SK-N-SH (cell line): ENCODE measurements around the gene TRUB2. TPM values are rescaled to one million over a fixed set of nuclear protein-coding genes. Genes with fewer than 3 reads are reported as not detected.

Experiments
- CTCF ChIA-PET: fragments of 300-600, 350-600 bp; formaldehyde crosslinking; extraction: SDS; loops from one replicate; lab custom pipeline; 2021; lab: Yijun Ruan, JAX
- POLR2A ChIA-PET: fragments of 350-600 bp; sonication (Branson Sonifier 250); formaldehyde crosslinking; extraction: SDS; loops from one replicate; lab custom pipeline; 2020; ENCODE audit warnings: antibody characterized with exemption, inconsistent platforms; lab: Yijun Ruan, JAX
- DNase-seq: peaks from one replicate; pipeline ENCODE4 v3.0.0; 2012
- H2AFZ ChIP-seq: fragments of 200-600 bp; sonication (generic); 2 replicates; pipeline ENCODE4 v1.8.1; 2016; ENCODE audit warnings: antibody characterized with exemption, mild to moderate bottlenecking, low read depth
- H3F3A ChIP-seq: fragments of 200-600 bp; sonication (generic); replicated peaks from 2 replicates; pipeline ENCODE3; 2016; ENCODE audit warnings: antibody characterized with exemption, mild to moderate bottlenecking; ENCODE audit not compliant: insufficient read depth
- H3K27ac ChIP-seq, 2 experiments: fragments of 200-500 bp in 1 of 2; fragments of 200-600 bp in 1 of 2; sonication (Bioruptor generic) in 1 of 2; sonication (generic), shearing (Covaris generic) in 1 of 2; 2 replicates each; pipeline versions ENCODE4 v1.5.1 to v1.6.1; 2014 to 2016; ENCODE audit warnings: low read depth in 2 of 2, inconsistent platforms in 1 of 2, low read length in 1 of 2, mild to moderate bottlenecking in 1 of 2, mixed read lengths in 1 of 2
- H3K27me3 ChIP-seq: fragments of 200-600 bp; sonication (generic), shearing (Covaris generic); 2 replicates; pipeline ENCODE4 v1.6.1; 2016; ENCODE audit warnings: mixed run types; ENCODE audit not compliant: insufficient read depth
- H3K36me3 ChIP-seq, 2 experiments: fragments of 200-500 bp in 1 of 2; fragments of 200-600 bp in 1 of 2; sonication (Bioruptor generic) in 1 of 2; sonication (generic) in 1 of 2; replicated peaks in 1 of 2; 2 replicates each; pipeline versions ENCODE3 to v1.5.1; 2014 to 2016; ENCODE audit warnings: low read length in 1 of 2, mild to moderate bottlenecking in 1 of 2; ENCODE audit not compliant: insufficient read depth in 2 of 2, control insufficient read depth in 1 of 2
- H3K4me1 ChIP-seq, 2 experiments: fragments of 200-500 bp in 1 of 2; fragments of 200-600 bp in 1 of 2; sonication (Bioruptor generic) in 1 of 2; sonication (generic), shearing (Covaris generic) in 1 of 2; 2 replicates each; pipeline versions ENCODE4 v1.5.1 to v1.6.1; 2014 to 2016; ENCODE audit warnings: low read depth in 1 of 2, low read length in 1 of 2, mixed run types in 1 of 2; ENCODE audit not compliant: insufficient read depth in 2 of 2, control insufficient read depth in 1 of 2
- H3K4me2 ChIP-seq: fragments of 200-600 bp; sonication (generic), shearing (Covaris generic); 2 replicates; pipeline ENCODE4 v1.6.1; 2017; ENCODE audit warnings: mixed run types
- H3K4me3 ChIP-seq, 2 experiments: fragments of 200-500 bp in 1 of 2; fragments of 200-600 bp in 1 of 2; sonication (Bioruptor generic) in 1 of 2; sonication (generic), shearing (Covaris generic) in 1 of 2; 2 replicates each; pipeline versions ENCODE4 v1.5.1 to v1.8.1; 2014 to 2016; ENCODE audit warnings: low read depth in 2 of 2, inconsistent platforms in 1 of 2, low read length in 1 of 2, mild to moderate bottlenecking in 1 of 2, mixed read lengths in 1 of 2, moderate library complexity in 1 of 2
- H3K79me2 ChIP-seq: fragments of 200-600 bp; sonication (generic); 2 replicates; pipeline ENCODE4 v1.8.1; 2017; ENCODE audit warnings: mild to moderate bottlenecking; ENCODE audit not compliant: insufficient read depth
- H3K9ac ChIP-seq: fragments of 200-600 bp; sonication (generic); 2 replicates; pipeline ENCODE4 v1.6.1; 2017; ENCODE audit warnings: mixed run types
- H3K9me2 ChIP-seq: fragments of 200-600 bp; sonication (generic); 2 replicates; pipeline ENCODE4 v1.6.1; 2017; ENCODE audit warnings: mixed run types
- H3K9me3 ChIP-seq: fragments of 200-600 bp; sonication (generic); 2 replicates; pipeline ENCODE4 v1.6.1; 2017; ENCODE audit warnings: mixed run types, mild to moderate bottlenecking, moderate library complexity
- H4K20me1 ChIP-seq: fragments of 200-600 bp; sonication (generic); 2 replicates; pipeline ENCODE4 v1.6.1; 2017; ENCODE audit warnings: mild to moderate bottlenecking, mixed run types; ENCODE audit not compliant: insufficient read depth
- CHD2 ChIP-seq: fragments of 150-350 bp; IDR thresholded peaks from 2 replicates; pipeline ENCODE4 v1.6.1; 2018; ENCODE audit warnings: low read length; ENCODE audit not compliant: partially characterized antibody
- EP300 ChIP-seq, 2 experiments: IDR thresholded peaks; 2 replicates each; pipeline versions ENCODE4 v1.4.0 to v1.6.1; 2012; ENCODE audit warnings: borderline replicate concordance in 1 of 2, low read depth in 1 of 2, low read length in 1 of 2
- FOXJ3 ChIP-seq: sonication (generic); formaldehyde crosslinking; IDR thresholded peaks from 2 replicates; pipeline ENCODE4 v1.5.1; 2020; ENCODE audit warnings: mild to moderate bottlenecking, missing genetic modification reagents
- GABPA ChIP-seq: IDR thresholded peaks from 2 replicates; pipeline ENCODE4 v1.4.0; 2012; ENCODE audit warnings: low read depth, mild to moderate bottlenecking
- GATA2 ChIP-seq: sonication (generic); formaldehyde crosslinking; IDR thresholded peaks from 2 replicates; pipeline ENCODE4 v1.5.0; 2020; ENCODE audit warnings: mild to moderate bottlenecking, missing genetic modification reagents
- JUND ChIP-seq: IDR thresholded peaks from 2 replicates; pipeline ENCODE4 v1.4.0; 2012
- MEF2A ChIP-seq: IDR thresholded peaks from 2 replicates; pipeline ENCODE4 v1.4.0; 2012; ENCODE audit warnings: low read depth, borderline replicate concordance
- NFIC ChIP-seq: IDR thresholded peaks from 2 replicates; pipeline ENCODE4 v1.4.0; 2012; ENCODE audit warnings: borderline replicate concordance
- NRF1 ChIP-seq: IDR thresholded peaks from 2 replicates; pipeline ENCODE4 v1.6.1; 2012; ENCODE audit warnings: low read depth, mild to moderate bottlenecking, low read length
- POLR2AphosphoS5 ChIP-seq: IDR thresholded peaks from 2 replicates; pipeline ENCODE4 v1.6.1; 2012; ENCODE audit warnings: low read depth, low read length
- RAD21 ChIP-seq: IDR thresholded peaks from 2 replicates; pipeline ENCODE4 v1.6.1; 2012; ENCODE audit warnings: mild to moderate bottlenecking, low read length
- RFX5 ChIP-seq: IDR thresholded peaks from 2 replicates; pipeline ENCODE4 v1.6.1; 2012; ENCODE audit warnings: mild to moderate bottlenecking, improper control_type of control experiment, low read length
- RXRA ChIP-seq: IDR thresholded peaks from 2 replicates; pipeline ENCODE4 v1.4.0; 2012; ENCODE audit warnings: low read depth, mild to moderate bottlenecking, borderline replicate concordance
- SIN3A ChIP-seq: IDR thresholded peaks from 2 replicates; pipeline ENCODE4 v1.6.1; 2012; ENCODE audit warnings: low read depth, mild to moderate bottlenecking, low read length, moderate library complexity, borderline replicate concordance
- SMC3 ChIP-seq: IDR thresholded peaks from 2 replicates; pipeline ENCODE4 v1.6.1; 2012; ENCODE audit warnings: low read depth, low read length, improper control_type of control experiment
- TEAD4 ChIP-seq: IDR thresholded peaks from 2 replicates; pipeline ENCODE4 v1.4.0; 2012; ENCODE audit warnings: mild to moderate bottlenecking, borderline replicate concordance; ENCODE audit not compliant: insufficient read depth
- YY1 ChIP-seq: IDR thresholded peaks from 2 replicates; pipeline ENCODE4 v1.4.0; 2012; ENCODE audit warnings: low read depth, mild to moderate bottlenecking
- WGBS: methylation state at CpG from one replicate; pipeline ENCODE4 v1.1.6; 2017; ENCODE audit warnings: low lambda C conversion rate; 5-methylcytosine and 5-hydroxymethylcytosine counted together
- polyA plus RNA-seq, 3 experiments: library from polyadenylated mRNA; depleted of rRNA; stranded (reverse); fragments of >200 nt; gene quantifications; 2 replicates each; pipeline ENCODE4 v1.2.3, GENCODE V29; 2012
- TF ChIP-seq, protein P1 (sequence below): IDR thresholded peaks from 2 replicates; pipeline ENCODE4; 2012
- TF ChIP-seq, protein P2 (sequence below): fragments of 150-350 bp; IDR thresholded peaks from 2 replicates; pipeline ENCODE4 v1.6.1; 2017; ENCODE audit warnings: antibody characterized with exemption, low read length, low read depth, borderline replicate concordance

TRUB2 gene
- polyA plus RNA-seq, 1 of the 3 experiments (the other 2 are of a cell fraction) = 18.8 TPM

DNA sequence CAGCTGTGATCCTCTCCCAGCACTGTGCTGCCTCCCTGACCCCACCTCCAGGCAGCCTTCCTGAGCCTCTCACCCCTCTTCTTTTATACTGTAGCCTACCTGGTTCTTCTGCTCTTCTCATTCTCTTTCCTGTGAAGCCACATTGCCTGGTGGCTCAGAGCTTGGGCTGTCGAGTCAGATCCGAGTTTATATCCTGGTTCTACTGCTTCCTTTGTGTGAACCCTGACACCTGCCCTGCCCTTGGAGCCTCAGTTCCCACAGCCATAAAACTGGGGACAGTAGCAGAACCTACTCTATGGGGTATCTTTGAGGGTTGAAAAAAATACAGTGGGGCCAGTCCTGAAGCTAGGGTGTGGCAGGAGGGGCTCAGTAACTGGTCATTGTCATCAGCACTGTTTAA lies 26.9 kb upstream of the TRUB2 start:
- Histone ChIP-seq H3K27me3 (no peaks in the 10 kb centered on the region), H3K4me1 (no peaks in the 10 kb centered on the region), H3K79me2 (no peaks in the 10 kb centered on the region), H3F3A (no peaks in the 10 kb centered on the region), H3K9me3 (no peaks in the 10 kb centered on the region), H3K4me2 (no peak overlapping the region), H3K4me3 (no peak overlapping the region), H3K9me2 (no peaks in the 10 kb centered on the region), H4K20me1 (no peaks in the 10 kb centered on the region), H3K27ac (no peak overlapping the region), H2AFZ (no peak overlapping the region), H3K36me3 (peaks cover 23 to 35% of the 10 kb centered on the region in 2 experiments), H3K9ac (no peak overlapping the region)
- no peak for DNase-seq
- ChIA-PET CTCF (interaction anchor here (1.1 to 1.9 kb wide), 4 partner anchors 8 to 145 kb away, joined by 3 to 10 read pairs (median 4); no protein-coding TSS in a partner anchor), POLR2A (no interaction called here)
- 97% methylated on average over 2 of the region's 2 CpGs for WGBS
- TF ChIP-seq, protein P1, sequence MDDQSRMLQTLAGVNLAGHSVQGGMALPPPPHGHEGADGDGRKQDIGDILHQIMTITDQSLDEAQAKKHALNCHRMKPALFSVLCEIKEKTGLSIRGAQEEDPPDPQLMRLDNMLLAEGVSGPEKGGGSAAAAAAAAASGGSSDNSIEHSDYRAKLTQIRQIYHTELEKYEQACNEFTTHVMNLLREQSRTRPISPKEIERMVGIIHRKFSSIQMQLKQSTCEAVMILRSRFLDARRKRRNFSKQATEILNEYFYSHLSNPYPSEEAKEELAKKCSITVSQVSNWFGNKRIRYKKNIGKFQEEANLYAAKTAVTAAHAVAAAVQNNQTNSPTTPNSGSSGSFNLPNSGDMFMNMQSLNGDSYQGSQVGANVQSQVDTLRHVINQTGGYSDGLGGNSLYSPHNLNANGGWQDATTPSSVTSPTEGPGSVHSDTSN = no peak
- TF ChIP-seq POLR2AphosphoS5 = no peak

DNA sequence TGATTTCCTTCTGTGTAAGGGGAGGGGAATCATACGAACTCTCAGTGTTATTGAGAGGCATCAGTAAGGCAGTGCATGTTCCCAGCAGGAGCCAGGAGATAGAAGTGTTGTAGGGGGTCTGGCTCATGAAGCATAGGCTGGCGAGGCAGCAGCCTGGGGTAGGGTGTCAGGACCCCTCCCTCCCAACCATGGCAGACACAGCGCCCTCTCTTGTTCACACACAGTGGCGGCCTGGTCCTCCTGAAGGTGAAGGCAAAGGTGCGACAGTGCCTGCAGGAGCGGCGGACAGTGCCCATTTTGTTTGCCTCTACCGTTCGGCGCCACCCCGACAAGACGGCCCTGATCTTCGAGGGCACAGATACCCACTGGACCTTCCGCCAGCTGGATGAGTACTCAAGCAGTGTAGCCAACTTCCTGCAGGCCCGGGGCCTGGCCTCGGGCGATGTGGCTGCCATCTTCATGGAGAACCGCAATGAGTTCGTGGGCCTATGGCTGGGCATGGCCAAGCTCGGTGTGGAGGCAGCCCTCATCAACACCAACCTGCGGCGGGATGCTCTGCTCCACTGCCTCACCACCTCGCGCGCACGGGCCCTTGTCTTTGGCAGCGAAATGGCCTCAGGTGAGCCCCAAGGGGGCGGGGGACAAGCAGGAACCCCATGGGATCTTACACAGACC lies 22.8 kb upstream of the TRUB2 start:
- Histone ChIP-seq H3K9me3 (no peaks in the 10 kb centered on the region), H3K36me3 (peaks cover 30 to 40% of the 10 kb centered on the region in 2 experiments), H3F3A (peaks cover 7% of the 10 kb centered on the region), H3K27ac (no peak overlapping the region), H3K4me3 (no peak overlapping the region), H3K79me2 (peaks cover 19% of the 10 kb centered on the region; the same call in 1 of the 2 replicates), H3K27me3 (no peaks in the 10 kb centered on the region), H3K4me2 (no peak overlapping the region), H2AFZ (no peak overlapping the region), H3K4me1 (peaks cover 0 to 6% of the 10 kb centered on the region in 2 experiments; a peak in 1 of 4 replicates), H3K9ac (no peak overlapping the region), H4K20me1 (0 out of 2 replicates have a peak, but pooled peaks cover 3% of the 10 kb centered on the region), H3K9me2 (no peaks in the 10 kb centered on the region)
- ChIA-PET POLR2A (no interaction called here), CTCF (interaction anchor here (0.7 to 3.7 kb wide), 5 partner anchors 13 to 150 kb away, joined by 3 to 21 read pairs (median 4); no protein-coding TSS in a partner anchor)
- 99% methylated on average over 12 of the region's 28 CpGs for WGBS
- DNase-seq = no peak
- no peak for TF ChIP-seq GABPA
- no peak for TF ChIP-seq CHD2
- TF ChIP-seq FOXJ3 = no peak
- no peak for TF ChIP-seq JUND
- TF ChIP-seq SMC3 = no peak
- TF ChIP-seq EP300 (IDR thresholded peaks at IDR 0.05; ENCODE audit: borderline replicate concordance in 1 of 2, low read depth in 1 of 2, low read length in 1 of 2) = no peak
- no peak for TF ChIP-seq GATA2 (CRISPR knock-in tag)
- TF ChIP-seq YY1 = no peak

DNA sequence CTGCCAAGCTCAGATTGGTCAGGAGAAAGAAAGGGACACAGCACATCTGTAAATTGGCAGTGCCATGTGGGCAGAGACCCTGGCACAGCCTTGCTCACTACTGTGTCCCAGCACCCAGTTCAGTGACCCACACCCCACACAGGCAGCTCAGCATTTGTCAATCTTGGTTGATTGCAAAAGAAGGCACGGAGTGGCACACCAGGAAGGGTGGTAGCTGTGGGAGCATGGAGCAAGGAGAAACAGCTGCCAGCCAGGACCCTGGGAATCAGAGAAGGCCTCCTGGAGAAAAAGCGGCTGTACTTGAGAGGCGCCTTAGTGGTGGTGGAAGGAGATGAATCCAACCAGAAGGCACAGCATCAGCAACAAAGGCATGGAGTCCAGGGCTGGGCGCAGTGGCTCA lies 21.6 kb upstream of the TRUB2 start:
- H3K9me3 ChIP-seq = no peaks in the 10 kb centered on the region
- H3K27ac ChIP-seq = no peak overlapping the region
- peaks cover 15% of the 10 kb centered on the region for H3F3A ChIP-seq
- 0 out of 2 replicates have a peak, but pooled peaks cover 3% of the 10 kb centered on the region for H4K20me1 ChIP-seq
- ChIA-PET CTCF (interaction anchor here (0.9 to 3.7 kb wide), 6 partner anchors 18 to 151 kb away, joined by 3 to 21 read pairs (median 4); no protein-coding TSS in a partner anchor), POLR2A (no interaction called here)
- peaks cover 0 to 6% of the 10 kb centered on the region in 2 experiments; a peak in 1 of 4 replicates for H3K4me1 ChIP-seq
- peaks cover 19% of the 10 kb centered on the region; the same call in 1 of the 2 replicates for H3K79me2 ChIP-seq
- peaks cover 24 to 31% of the 10 kb centered on the region in 2 experiments for H3K36me3 ChIP-seq
- H3K9me2 ChIP-seq = no peaks in the 10 kb centered on the region
- H3K27me3 ChIP-seq = no peaks in the 10 kb centered on the region
- no peak overlapping the region for H3K4me3 ChIP-seq
- no peak overlapping the region for H3K4me2 ChIP-seq
- DNase-seq = no peak
- no peak overlapping the region for H2AFZ ChIP-seq
- no peak overlapping the region for H3K9ac ChIP-seq
- WGBS = 96% methylated on average over 4 of the region's 4 CpGs
- no peak for TF ChIP-seq MEF2A
- no peak for TF ChIP-seq GATA2 (CRISPR knock-in tag)
- TF ChIP-seq NRF1 = no peak
- no peak for TF ChIP-seq RXRA
- TF ChIP-seq RAD21 = no peak
- no peak for TF ChIP-seq RFX5
- TF ChIP-seq, protein P2, sequence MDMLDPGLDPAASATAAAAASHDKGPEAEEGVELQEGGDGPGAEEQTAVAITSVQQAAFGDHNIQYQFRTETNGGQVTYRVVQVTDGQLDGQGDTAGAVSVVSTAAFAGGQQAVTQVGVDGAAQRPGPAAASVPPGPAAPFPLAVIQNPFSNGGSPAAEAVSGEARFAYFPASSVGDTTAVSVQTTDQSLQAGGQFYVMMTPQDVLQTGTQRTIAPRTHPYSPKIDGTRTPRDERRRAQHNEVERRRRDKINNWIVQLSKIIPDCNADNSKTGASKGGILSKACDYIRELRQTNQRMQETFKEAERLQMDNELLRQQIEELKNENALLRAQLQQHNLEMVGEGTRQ = no peak
- no peak for TF ChIP-seq GABPA
- no peak for TF ChIP-seq NFIC
- no peak for TF ChIP-seq YY1
- TF ChIP-seq, protein P1 = no peak
- no peak for TF ChIP-seq TEAD4
- TF ChIP-seq SIN3A = no peak
- TF ChIP-seq FOXJ3 = no peak
